CD4-positive, alpha-beta T cell treated with Interleukin-4 for 1 hour (primary cell): ENCODE data around the gene RAD51B.

Source experiments
- DNase-seq, 2 donors: peaks; one replicate each; pipeline ENCODE4 v3.0.0-alpha.2; 2020 to 2022

The RAD51B gene

GRCh38 chr14:68771631-68772030, 952.1 kb downstream of the RAD51B start:
- DNase-seq: peak in 1 of 2 donors; percentile 33

DNA sequence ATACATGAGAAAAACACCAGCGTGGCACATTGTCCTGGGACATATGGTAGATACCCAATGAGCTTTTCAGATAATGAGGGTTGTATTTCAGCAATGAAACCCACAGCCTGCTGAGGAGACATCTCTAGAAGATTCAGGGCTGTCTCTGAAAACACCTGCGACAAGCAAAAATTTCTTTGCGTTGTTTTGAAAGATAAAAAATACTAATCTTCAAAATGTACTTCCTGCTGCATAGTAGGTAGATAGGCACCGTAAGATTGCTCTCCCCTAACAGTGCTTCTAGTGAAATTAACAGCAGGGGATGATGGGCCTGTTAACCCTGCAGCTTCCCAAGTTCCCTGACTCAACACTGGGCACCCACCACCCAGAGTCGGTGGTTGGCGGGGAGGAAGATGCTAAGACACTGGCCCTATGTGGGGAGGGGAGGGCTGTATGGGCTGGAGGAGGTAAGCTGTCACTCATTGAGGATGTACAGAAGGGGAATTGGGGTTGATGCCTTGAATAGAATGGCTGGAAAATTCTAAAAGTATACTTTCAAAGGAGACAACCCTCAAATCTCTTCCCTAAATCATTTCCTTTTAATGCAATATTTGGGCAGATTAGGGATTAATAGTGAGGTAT, 953.3 kb downstream of the RAD51B start:
- DNase-seq: peak in 1 of 2 donors; percentile 23

DNA sequence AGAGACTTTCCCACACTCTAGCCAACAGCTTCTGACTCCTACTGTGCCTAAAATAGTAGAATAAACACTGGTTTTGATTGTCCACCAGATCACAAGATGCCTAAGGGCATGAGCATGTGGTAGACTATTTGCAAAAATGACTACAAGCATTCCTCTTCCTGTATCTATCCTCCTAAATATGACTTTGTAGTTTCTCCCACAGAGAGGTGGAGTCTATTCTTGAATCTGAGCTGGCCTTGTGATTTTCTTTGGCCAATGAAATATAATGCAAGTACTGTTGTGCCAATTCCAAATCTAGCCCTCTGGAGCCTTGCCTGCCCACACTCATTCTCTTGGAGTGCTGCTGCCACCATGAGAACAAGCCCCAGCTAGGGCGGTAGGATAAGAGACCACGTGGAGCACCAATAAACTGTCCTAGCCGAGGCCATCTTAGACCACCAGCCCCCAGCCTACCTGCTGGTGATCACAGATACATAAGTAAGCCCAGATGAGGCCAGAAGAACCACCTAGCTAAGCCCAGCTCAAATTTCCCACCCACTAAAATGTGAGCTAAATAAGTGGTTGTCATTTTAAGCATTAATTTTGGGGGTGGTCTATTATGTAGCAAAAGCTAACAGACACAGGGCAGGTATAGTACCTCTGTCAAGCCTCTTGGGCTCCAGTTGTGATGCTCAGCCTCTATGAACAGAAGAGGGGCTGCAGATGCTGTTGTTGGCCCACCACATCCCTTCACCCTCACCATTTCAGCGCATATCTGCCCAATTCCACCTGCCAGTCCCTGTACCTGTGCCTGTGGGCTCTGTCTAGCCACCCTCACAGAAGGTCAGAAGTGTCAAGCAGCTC, 955.4 kb downstream of the RAD51B start:
- no peak for DNase-seq

DNA sequence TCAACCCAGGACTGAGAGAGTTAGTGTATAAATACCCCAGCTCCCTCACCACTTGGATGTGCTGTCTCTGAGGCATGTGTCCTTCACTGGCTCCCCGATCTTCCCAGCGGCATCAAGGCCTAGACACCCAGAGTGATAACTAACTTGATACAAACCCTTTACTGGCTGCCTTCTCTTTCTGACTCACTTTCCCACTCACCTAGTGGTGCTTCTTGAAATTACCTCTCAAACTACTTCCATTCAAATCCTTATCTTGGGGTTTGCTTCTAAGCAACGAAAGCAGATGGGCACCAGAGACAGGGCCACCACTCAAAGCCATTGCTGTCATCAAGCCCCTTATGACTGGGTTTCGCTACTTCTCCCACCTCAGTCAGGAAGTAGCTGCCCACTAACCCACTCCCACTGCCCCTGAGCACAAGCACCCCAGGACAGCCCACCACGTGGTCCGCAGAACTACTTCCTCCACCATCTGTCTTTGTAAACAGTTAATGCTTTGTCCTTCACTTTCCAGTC, 956.1 kb downstream of the RAD51B start:
- no peak for DNase-seq

- DNase-seq: no peak
Observed at GRCh38 chr14:68777644-68778043, 958.1 kb downstream of the RAD51B start.
